ENCODE data around the gene MAP3K21.
A peak's percentile ranks its signal among the peaks of the same experiment; 100 is the strongest.

- peak in 3 of 4 experiments; percentile 52 to 74 (median 68) for TF ChIP-seq CTCF (IDR thresholded peaks at IDR 0.05)
- no peak for TF ChIP-seq POLR2A (IDR thresholded peaks at IDR 0.05)
Measured at GRCh38 chr1:233304489-233305102, 22.9 kb upstream of the MAP3K21 start.
